SU-DHL-6 (cell line): ENCODE results near the gene ATP10A.

ENCODE experiments used
- EZH2phosphoT487 ChIP-seq: fragments of 200-600 bp; sonication (generic), shearing (Covaris generic); conservative IDR thresholded peaks from 2 replicates; pipeline ENCODE4 v1.6.1; 2018; ENCODE audit warnings: mild to moderate bottlenecking, antibody characterized with exemption, low read length, moderate library complexity, mixed read lengths
- TF ChIP-seq, protein P1 (sequence below): fragments of 200-600 bp; sonication (generic); IDR thresholded peaks from one replicate; pipeline ENCODE4 v1.5.1; 2017; ENCODE audit warnings: antibody characterized with exemption, mild to moderate bottlenecking, low read length, moderate library complexity; ENCODE audit not compliant: insufficient read depth, poor library complexity, severe bottlenecking

DNA sequence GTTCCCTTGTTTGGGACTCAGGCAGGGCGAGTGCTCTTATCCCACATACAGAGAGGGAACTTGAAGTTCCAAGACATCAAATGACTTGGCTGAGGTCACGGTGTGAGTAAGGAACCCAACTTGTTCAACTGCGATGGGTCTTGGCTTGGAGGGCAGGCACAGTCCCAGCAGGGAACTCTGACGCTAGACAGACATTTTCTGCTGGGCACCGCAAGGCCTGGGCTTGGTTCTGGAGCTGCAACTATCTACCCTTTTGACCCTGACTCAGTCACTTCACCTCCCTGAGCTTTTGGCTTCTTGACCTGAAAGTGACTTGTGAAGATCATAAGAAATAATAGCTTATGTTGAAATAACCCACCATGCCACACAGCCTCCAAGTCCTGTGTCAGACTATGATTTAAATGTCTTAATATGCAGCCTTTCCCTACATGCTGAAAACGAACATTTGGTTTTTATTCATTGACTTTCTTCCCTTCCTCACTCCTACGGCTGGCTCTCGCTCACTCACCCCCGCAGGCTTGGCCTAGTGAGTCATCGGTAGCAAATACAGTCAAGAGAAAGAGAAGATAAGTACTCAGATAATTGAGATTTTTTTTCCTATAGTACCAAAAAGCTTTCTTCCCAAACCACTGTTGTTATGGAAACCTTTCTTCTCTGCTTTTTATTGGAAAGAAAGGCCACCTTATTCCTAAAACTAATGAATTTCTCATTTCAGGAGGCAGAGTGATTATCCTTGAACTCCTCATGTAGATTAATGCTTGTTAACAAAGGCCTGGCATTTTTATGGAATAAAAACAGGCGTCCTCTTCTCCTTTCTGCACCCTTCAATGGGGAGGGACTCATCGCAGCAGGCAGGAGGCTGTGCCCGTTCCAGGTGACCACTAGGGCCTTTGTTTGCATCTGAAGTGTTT, 178.4 kb downstream of the ATP10A start:
- TF ChIP-seq, protein P1, sequence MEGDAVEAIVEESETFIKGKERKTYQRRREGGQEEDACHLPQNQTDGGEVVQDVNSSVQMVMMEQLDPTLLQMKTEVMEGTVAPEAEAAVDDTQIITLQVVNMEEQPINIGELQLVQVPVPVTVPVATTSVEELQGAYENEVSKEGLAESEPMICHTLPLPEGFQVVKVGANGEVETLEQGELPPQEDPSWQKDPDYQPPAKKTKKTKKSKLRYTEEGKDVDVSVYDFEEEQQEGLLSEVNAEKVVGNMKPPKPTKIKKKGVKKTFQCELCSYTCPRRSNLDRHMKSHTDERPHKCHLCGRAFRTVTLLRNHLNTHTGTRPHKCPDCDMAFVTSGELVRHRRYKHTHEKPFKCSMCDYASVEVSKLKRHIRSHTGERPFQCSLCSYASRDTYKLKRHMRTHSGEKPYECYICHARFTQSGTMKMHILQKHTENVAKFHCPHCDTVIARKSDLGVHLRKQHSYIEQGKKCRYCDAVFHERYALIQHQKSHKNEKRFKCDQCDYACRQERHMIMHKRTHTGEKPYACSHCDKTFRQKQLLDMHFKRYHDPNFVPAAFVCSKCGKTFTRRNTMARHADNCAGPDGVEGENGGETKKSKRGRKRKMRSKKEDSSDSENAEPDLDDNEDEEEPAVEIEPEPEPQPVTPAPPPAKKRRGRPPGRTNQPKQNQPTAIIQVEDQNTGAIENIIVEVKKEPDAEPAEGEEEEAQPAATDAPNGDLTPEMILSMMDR = no peak
- TF ChIP-seq EZH2phosphoT487 = no peak
